CD4-positive, alpha-beta T cell treated with Interleukin-2 at 100 ng/mL for 4 hours (primary cell): ENCODE results near the gene GRB10.

Experiments used
- DNase-seq: peaks from one replicate; pipeline ENCODE4 v3.0.0-alpha.2; 2020; ENCODE audit warnings: low spot score

Gene GRB10

DNA sequence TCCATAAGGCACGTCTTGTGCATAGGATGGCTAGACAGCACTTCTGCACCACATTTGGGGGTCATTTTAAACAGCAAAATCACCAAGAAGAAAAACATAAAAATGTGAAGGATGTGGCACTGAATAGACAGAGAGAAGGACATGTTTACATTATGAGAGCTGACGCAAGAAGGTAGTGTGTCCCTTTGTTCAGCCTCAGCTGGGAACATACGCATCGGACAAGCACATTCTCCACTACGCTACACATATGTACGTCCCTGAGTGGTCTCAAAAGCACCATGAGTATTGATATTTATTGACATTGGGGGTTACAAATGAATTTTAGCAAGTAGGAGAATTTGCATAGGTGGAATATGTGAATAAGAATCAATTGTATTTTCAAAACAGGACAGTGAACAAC, 237.7 kb downstream of the GRB10 start:
- no peak for DNase-seq

DNA sequence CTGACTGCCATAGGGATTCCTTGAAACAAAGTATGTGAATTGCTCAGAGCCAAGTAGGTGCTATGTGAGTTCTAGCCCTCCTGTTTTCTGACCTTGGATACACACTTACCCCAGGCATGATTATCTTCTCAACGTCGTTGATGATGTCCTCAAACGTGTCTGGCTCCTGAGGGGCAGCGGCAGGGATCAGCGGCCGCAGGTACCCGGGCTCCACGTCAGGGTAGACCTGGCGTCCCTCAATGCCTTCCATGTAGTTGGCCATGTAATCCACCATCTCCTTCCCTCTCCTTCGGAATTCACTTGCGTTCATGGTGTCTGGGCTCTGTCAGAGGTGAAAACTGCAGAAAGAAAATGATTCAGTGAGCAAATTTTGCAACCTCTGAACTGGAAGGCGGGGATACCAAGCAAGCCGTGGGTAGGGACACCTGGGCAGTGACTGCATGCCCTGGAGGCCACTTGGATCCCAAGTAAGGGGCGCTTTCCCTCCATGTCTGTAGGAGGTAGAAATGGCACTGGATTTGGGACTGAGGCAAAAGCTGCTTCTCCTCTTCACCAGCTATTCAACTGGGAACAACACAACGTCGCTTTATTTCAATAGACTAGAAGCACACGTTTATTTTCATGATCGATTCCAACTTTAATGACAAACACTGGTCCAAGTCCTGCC, 238.8 kb downstream of the GRB10 start:
- DNase-seq, result no peak

DNA sequence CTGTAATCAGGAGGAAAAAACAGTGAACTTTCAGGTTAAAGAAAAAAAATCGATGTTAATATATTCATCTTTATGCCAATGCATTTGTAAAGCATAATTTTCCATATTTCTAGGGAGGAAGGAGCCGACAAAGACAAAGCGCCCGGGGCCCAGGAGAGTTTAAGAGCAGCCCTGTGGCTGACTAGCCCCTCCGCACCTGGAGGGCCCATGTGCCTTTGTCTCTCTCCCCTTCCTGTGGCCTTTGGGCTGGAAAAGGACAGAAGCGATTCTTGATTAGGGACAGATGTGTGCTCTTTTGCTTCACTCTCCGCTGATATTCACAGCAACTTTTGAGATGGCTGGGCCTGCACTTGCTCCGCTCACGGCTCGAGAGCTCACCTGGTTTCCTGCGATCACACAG, 240.6 kb downstream of the GRB10 start:
- DNase-seq, result no peak

DNA sequence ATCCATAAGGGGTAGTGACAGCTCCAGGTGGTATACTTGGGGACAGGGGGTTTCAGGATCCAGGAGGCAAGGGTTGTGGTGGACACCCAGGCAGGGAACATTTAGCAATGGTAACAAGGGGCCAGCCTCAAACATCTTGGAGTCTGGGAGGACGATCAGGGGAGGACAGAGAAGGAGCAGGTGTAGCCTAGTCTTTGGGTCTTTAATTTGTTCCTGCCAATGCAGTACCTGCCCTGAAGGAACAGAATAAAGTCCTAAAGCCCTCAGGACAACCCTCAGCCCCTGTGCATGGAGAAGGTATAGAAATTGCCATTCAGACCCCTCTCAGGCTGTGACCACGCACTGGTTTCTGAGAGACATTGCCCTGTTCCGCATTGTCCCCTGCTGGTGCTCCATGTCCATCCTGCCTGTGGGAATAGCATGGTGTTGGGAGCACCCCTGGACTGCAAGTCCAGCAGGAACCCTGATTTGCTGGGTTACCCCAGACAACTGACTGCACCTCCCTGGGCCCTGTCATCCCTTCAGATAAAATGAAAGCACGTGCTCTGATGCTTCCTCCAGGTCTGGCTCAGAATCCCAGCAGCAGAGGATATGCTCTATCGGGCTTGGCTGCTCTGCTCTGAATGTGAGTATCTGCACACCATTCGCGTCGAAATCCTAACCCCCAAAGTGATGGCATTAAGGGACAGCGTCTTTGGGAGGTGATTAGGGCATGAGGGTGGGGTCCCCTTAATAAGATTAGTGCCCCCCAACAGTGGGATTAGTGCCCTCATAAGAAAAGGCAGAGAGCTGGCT, 241.7 kb downstream of the GRB10 start:
- DNase-seq, result no peak
